HEK293T (cell line): ENCODE results near the gene TLN1.

Experiments
- CTCF ChIA-PET: fragments of 350-600 bp; formaldehyde crosslinking; extraction: SDS; loops from one replicate; lab custom pipeline; 2021; ENCODE audit warnings: antibody characterized with exemption, inconsistent platforms; lab: Yijun Ruan, JAX
- POLR2A ChIA-PET: fragments of 350-600 bp; formaldehyde crosslinking; extraction: SDS; loops from one replicate; lab custom pipeline; 2020; ENCODE audit warnings: antibody characterized with exemption, inconsistent platforms; lab: Yijun Ruan, JAX
- DNase-seq: peaks from one replicate; pipeline ENCODE4 v3.0.0; 2012; ENCODE audit warnings: mixed read lengths; ENCODE audit errors: extremely low spot score
- ARNT ChIP-seq: fragments of 450-650 bp; IDR thresholded peaks from 2 replicates; pipeline ENCODE4 v1.6.1; 2017; ENCODE audit warnings: mild to moderate bottlenecking
- BHLHE40 ChIP-seq: fragments of 450-650 bp; IDR thresholded peaks from 2 replicates; pipeline ENCODE4 v1.6.1; 2016; ENCODE audit warnings: mild to moderate bottlenecking, moderate library complexity, borderline replicate concordance
- CTBP1 ChIP-seq: fragments of 450-650 bp; IDR thresholded peaks from 2 replicates; pipeline ENCODE4 v1.6.1; 2016; ENCODE audit warnings: borderline replicate concordance
- ELF4 ChIP-seq: fragments of 450-650 bp; IDR thresholded peaks from 2 replicates; pipeline ENCODE4 v1.6.1; 2017; ENCODE audit warnings: antibody characterized with exemption
- FOXA1 ChIP-seq: fragments of 450-650 bp; IDR thresholded peaks from 2 replicates; pipeline ENCODE4 v1.6.1; 2016; ENCODE audit warnings: mild to moderate bottlenecking
- FOXK2 ChIP-seq: fragments of 450-650 bp; IDR thresholded peaks from 2 replicates; pipeline ENCODE4 v1.6.1; 2016; ENCODE audit warnings: mild to moderate bottlenecking
- FOXM1 ChIP-seq: fragments of 450-650 bp; IDR thresholded peaks from 2 replicates; pipeline ENCODE4 v1.6.1; 2017; ENCODE audit warnings: mild to moderate bottlenecking, borderline replicate concordance
- HDGF ChIP-seq: fragments of 450-650 bp; IDR thresholded peaks from 2 replicates; pipeline ENCODE4 v1.6.1; 2017; ENCODE audit warnings: antibody characterized with exemption, borderline replicate concordance
- L3MBTL2 ChIP-seq: fragments of 450-650 bp; conservative IDR thresholded peaks from 2 replicates; pipeline ENCODE4 v1.6.1; 2016; ENCODE audit warnings: mild to moderate bottlenecking
- LEF1 ChIP-seq: fragments of 450-650 bp; IDR thresholded peaks from 2 replicates; pipeline ENCODE4 v1.6.1; 2017; ENCODE audit warnings: mild to moderate bottlenecking, borderline replicate concordance
- NFRKB ChIP-seq: fragments of 450-650 bp; IDR thresholded peaks from 2 replicates; pipeline ENCODE4 v1.6.1; 2016; ENCODE audit warnings: mild to moderate bottlenecking, moderate library complexity
- SP1 ChIP-seq: fragments of 450-650 bp; IDR thresholded peaks from 2 replicates; pipeline ENCODE4 v1.6.1; 2017
- SUZ12 ChIP-seq: fragments of 450-650 bp; IDR thresholded peaks from 2 replicates; pipeline ENCODE4 v1.6.1; 2016; ENCODE audit warnings: mild to moderate bottlenecking
- TARDBP ChIP-seq: fragments of 450-650 bp; IDR thresholded peaks from 2 replicates; pipeline ENCODE4 v1.6.1; 2016
- ZNF384 ChIP-seq: fragments of 450-650 bp; IDR thresholded peaks from 2 replicates; pipeline ENCODE4 v1.6.1; 2016
- TF ChIP-seq, protein P1 (sequence below): fragments of 450-650 bp; IDR thresholded peaks from 2 replicates; pipeline ENCODE4 v1.6.1; 2016

The TLN1 gene

GRCh38 chr9:35711501-35712428, 20.2 kb downstream of the TLN1 start:
- no peak for DNase-seq
- no peak for TF ChIP-seq SP1
- TF ChIP-seq ARNT: no peak
- TF ChIP-seq TARDBP: no peak
- TF ChIP-seq BHLHE40: no peak
- TF ChIP-seq CTBP1: no peak
- TF ChIP-seq FOXM1: no peak
- TF ChIP-seq L3MBTL2: no peak
- TF ChIP-seq FOXA1: no peak
- no peak for TF ChIP-seq HDGF
- no peak for TF ChIP-seq ELF4
- no peak for TF ChIP-seq FOXK2
- no peak for TF ChIP-seq LEF1
- TF ChIP-seq, protein P1, sequence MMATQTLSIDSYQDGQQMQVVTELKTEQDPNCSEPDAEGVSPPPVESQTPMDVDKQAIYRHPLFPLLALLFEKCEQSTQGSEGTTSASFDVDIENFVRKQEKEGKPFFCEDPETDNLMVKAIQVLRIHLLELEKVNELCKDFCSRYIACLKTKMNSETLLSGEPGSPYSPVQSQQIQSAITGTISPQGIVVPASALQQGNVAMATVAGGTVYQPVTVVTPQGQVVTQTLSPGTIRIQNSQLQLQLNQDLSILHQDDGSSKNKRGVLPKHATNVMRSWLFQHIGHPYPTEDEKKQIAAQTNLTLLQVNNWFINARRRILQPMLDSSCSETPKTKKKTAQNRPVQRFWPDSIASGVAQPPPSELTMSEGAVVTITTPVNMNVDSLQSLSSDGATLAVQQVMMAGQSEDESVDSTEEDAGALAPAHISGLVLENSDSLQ: no peak
- TF ChIP-seq NFRKB: no peak
- TF ChIP-seq SUZ12: no peak
- TF ChIP-seq ZNF384: no peak
- POLR2A ChIA-PET: no interaction called here
- CTCF ChIA-PET: interaction anchor here (0.9 to 1.0 kb wide), 2 partner anchors 15 to 21 kb away, joined by 3 read pairs; no protein-coding TSS in a partner anchor

GRCh38 chr9:35710818-35711500, 21.0 kb downstream of the TLN1 start:
- no peak for TF ChIP-seq TARDBP
- no peak for DNase-seq
- ChIA-PET CTCF (interaction anchor here (1.0 kb wide), 1 partner anchor 22 kb away, joined by 3 read pairs; no protein-coding TSS in a partner anchor), POLR2A (no interaction called here)

DNA sequence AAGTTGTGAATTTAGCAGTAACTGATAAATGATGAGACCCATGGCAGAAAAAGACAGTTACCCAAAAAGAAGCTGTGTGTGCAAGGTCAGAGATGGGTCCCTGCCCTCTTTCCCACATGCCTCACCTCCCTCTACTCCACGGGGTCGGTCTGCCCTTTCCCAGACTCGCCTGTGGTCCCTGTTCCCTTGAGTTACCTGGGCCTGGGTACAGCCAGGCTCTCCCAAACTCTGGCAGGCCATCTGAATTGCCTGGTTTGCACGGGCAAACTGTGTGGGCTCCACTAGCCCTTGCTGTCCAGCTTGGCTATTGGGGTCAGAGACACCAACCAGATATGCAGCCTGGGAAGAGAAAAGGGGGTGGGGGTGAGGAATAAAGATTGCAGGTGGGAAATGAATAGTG, 23.8 kb downstream of the TLN1 start:
- ChIA-PET POLR2A (no interaction called here), CTCF (no interaction called here)
- no peak for DNase-seq
- TF ChIP-seq ELF4: no peak
- no peak for TF ChIP-seq L3MBTL2
- TF ChIP-seq FOXM1: no peak
- TF ChIP-seq FOXK2: no peak
- TF ChIP-seq, protein P1: no peak
- TF ChIP-seq ARNT: no peak
- TF ChIP-seq FOXA1: no peak
- no peak for TF ChIP-seq TARDBP
- TF ChIP-seq LEF1: no peak
- TF ChIP-seq HDGF: no peak
- no peak for TF ChIP-seq SUZ12
- no peak for TF ChIP-seq CTBP1
- no peak for TF ChIP-seq ZNF384
- TF ChIP-seq SP1: no peak

DNA sequence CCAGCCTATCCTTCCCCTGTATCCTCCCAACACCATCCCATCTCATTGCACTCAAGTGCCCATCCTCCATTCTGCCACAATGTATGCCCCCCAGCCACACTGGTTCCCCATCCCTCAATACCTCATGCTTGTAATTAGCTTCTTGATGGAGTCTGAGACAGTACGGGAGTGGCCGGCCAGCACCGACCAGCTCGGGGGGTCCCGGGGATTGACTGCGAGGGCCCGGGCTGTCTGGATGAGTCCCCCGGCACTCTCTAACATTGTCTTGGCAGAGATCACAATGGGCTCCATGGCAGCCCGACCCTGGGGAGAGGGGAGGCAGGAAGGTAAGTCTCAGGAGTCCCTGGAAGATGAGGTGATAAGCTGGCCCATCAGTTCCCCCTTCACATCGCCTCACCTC, 25.0 kb downstream of the TLN1 start:
- no peak for DNase-seq
- TF ChIP-seq FOXM1 (no peak), NFRKB (no peak), SP1 (no peak), CTBP1 (no peak), FOXK2 (no peak), ZNF384 (no peak), LEF1 (no peak), ELF4 (no peak), SUZ12 (no peak), HDGF (no peak)
- TF ChIP-seq, protein P1: no peak
- CTCF ChIA-PET: no interaction called here
- POLR2A ChIA-PET: no interaction called here

DNA sequence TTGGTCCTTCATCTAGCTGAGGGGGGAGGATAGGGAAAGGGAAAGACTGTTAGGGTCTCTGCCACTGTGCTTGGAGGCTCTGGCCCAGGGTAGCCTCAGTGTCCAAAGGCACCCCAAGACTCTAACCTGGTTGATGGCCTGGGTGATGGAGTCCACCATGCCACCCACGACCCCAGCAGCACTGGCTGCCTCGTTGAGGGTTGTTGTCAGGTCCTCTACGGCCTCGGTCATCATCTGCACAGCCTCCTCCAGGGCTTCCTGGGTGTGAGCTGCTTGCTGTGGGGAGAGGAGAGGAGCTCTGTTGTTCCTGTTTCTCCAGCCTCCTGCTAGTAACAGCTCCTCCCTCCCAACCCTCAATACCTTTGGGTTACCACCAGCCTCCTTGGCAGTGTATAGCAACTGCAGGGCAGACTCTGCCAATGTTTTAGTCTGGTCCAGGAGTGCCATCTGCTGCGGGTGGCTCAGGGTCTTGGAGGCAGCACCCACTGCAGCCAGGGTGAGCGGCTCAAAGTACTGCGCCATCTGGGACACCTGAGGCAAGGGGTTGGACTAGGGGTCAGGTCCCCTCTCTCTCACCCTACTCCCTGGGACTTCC, 26.1 kb downstream of the TLN1 start:
- TF ChIP-seq SUZ12 (no peak), CTBP1 (no peak), FOXK2 (no peak), ZNF384 (no peak), ARNT (no peak), HDGF (no peak), FOXA1 (no peak), FOXM1 (no peak), BHLHE40 (no peak), SP1 (no peak), LEF1 (no peak), NFRKB (no peak), TARDBP (no peak), L3MBTL2 (no peak), ELF4 (no peak)
- TF ChIP-seq, protein P1: no peak
- no peak for DNase-seq
- ChIA-PET POLR2A (no interaction called here), CTCF (no interaction called here)
